Common myeloid progenitor, CD34-positive (primary cell): ENCODE data around the gene PTBP1. TPM values are rescaled to one million over a fixed set of nuclear protein-coding genes. Genes with fewer than 3 reads are reported as not detected.

Experiments used
- CTCF ChIA-PET: fragments of 350-600 bp; sonication (Branson Sonifier 250); formaldehyde crosslinking; loops from one replicate; lab custom pipeline; 2021; ENCODE audit warnings: antibody characterized with exemption; lab: Charles Lee
- POLR2A ChIA-PET: fragments of 350-600 bp; sonication (Branson Sonifier 250); formaldehyde crosslinking; loops from one replicate; lab custom pipeline; 2021; ENCODE audit warnings: antibody characterized with exemption; lab: Charles Lee
- DNase-seq, 3 donors: peaks; one replicate each; pipeline versions ENCODE4 v3.0.0 to v3.0.0-alpha.2; 2013
- H3K27ac ChIP-seq, 2 experiments: 1 replicate in 1 of 2; 2 replicates in 1 of 2; pipeline ENCODE4 v1.7.0; 2013; ENCODE audit warnings: inconsistent platforms in 2 of 2, low read length in 2 of 2, mild to moderate bottlenecking in 2 of 2, low read depth in 1 of 2, moderate library complexity in 1 of 2; ENCODE audit not compliant: severe bottlenecking in 2 of 2, insufficient read depth in 1 of 2, poor library complexity in 1 of 2
- H3K27me3 ChIP-seq, 5 experiments: replicated peaks in 2 of 5; 1 replicate in 3 of 5; 2 replicates in 2 of 5; pipeline versions ENCODE4 v1.6.1 to v1.7.0; 2013; ENCODE audit warnings: low read length in 4 of 5, mild to moderate bottlenecking in 2 of 5, moderate library complexity in 2 of 5, inconsistent platforms in 1 of 5; ENCODE audit not compliant: insufficient read depth in 5 of 5, control insufficient read depth in 4 of 5
- H3K36me3 ChIP-seq, 4 experiments: 1 replicate in 2 of 4; 2 replicates in 2 of 4; pipeline versions ENCODE4 v1.6.1 to v1.7.0; 2013; ENCODE audit warnings: low read length in 3 of 4, control low read depth in 1 of 4, mild to moderate bottlenecking in 1 of 4; ENCODE audit not compliant: control insufficient read depth in 4 of 4, insufficient read depth in 4 of 4
- H3K4me1 ChIP-seq, 4 experiments: 1 replicate in 3 of 4; 2 replicates in 1 of 4; pipeline versions ENCODE4 v1.6.1 to v1.7.1; 2013; ENCODE audit warnings: low read length in 3 of 4, mild to moderate bottlenecking in 3 of 4, control low read depth in 1 of 4, inconsistent platforms in 1 of 4, moderate library complexity in 1 of 4; ENCODE audit not compliant: control insufficient read depth in 4 of 4, insufficient read depth in 4 of 4; ENCODE audit errors: control extremely low read depth in 1 of 4
- H3K4me3 ChIP-seq, 7 experiments: 1 replicate in 4 of 7; 2 replicates in 3 of 7; pipeline versions ENCODE4 v1.5.1 to v1.7.0; 2013; ENCODE audit warnings: mild to moderate bottlenecking in 7 of 7, low read length in 6 of 7, moderate library complexity in 6 of 7, inconsistent platforms in 2 of 7, low read depth in 2 of 7, control low read depth in 1 of 7; ENCODE audit not compliant: insufficient read depth in 4 of 7, control insufficient read depth in 1 of 7; ENCODE audit errors: extremely low read depth in 1 of 7
- H3K9me3 ChIP-seq, 5 experiments: 1 replicate in 4 of 5; 2 replicates in 1 of 5; pipeline versions ENCODE4 v1.6.1 to v1.7.1; 2013; ENCODE audit warnings: low read length in 4 of 5, mild to moderate bottlenecking in 2 of 5, inconsistent platforms in 1 of 5, low read depth in 1 of 5, moderate library complexity in 1 of 5; ENCODE audit not compliant: control insufficient read depth in 4 of 5, insufficient read depth in 2 of 5; ENCODE audit errors: control extremely low read depth in 1 of 5
- WGBS: methylation state at CpG from one replicate; pipeline ENCODE4 v1.1.5; 2013; ENCODE audit not compliant: insufficient coverage; 5-methylcytosine and 5-hydroxymethylcytosine counted together
- polyA plus RNA-seq: library from polyadenylated mRNA; unstranded; fragments of 120-200 nt; gene quantifications from one replicate; pipeline ENCODE4 v1.2.1, GENCODE V29; 2013

The PTBP1 gene
- polyA plus RNA-seq, result 125 TPM

DNA sequence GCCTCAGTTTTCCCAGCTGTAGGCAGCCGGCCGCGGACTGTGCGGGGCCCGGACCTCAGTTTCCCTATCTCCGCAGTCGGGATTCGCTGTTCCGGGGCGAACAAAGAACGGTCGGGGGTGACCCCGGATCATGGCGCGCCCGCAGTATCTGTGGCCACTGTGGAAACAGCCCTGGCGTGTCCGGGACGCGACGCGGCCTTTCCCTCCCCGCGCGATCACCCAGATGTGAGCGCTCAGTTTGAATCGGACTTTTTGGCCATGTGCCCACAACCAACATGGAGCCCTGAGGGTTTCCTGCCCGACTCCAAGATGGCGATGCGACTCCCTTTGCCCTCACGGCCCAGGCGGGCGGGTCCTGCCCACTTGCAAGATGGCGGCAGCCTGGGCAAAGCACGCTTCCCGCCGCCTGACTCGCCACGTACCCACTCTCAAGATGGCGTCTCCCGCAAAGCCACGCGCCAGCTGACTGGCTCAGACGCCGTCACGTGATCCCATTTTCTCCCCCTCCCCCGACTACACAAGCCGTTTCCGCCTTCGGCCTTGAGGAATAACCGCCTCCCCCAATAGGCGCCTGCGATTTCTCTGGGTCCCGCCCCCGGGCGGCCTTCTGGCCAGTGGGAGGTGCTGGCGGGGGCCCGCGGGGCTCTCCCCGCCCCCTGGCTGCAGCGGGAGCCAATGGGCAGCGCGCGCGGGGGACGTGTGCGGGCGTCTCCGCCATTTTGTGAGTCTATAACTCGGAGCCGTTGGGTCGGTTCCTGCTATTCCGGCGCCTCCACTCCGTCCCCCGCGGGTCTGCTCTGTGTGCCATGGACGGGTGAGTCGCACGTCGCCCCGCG lies at the start of gene PTBP1:
Gene PTBP1 (plus strand): TSS at position 761 of the 836 bp plus-strand sequence. CDS start 46 bp downstream, at position 807.
- WGBS, result 1% methylated on average over 68 of the region's 83 CpGs
- Histone ChIP-seq H3K27me3 (no peaks in the 10 kb centered on the region), H3K9me3 (no peaks in the 10 kb centered on the region), H3K4me3 (peak within 1 kb of the TSS; percentile 67 to 97 (median 86)), H3K36me3 (peaks cover 0 to 37% (median 11%) of the 10 kb centered on the region in 4 experiments), H3K27ac (peak within 1 kb of the TSS; percentile 77 to 88), H3K4me1 (peaks cover 0 to 47% (median 42%) of the 10 kb centered on the region in 4 experiments)
- DNase-seq, result peak; percentile 100
- ChIA-PET POLR2A (interaction anchor here (1.2 kb wide), 1 partner anchor 21 kb away, joined by 4 read pairs; no protein-coding TSS in a partner anchor), CTCF (interaction anchor here (1.1 kb wide), 1 partner anchor 13 kb away, joined by 5 read pairs; no protein-coding TSS in a partner anchor)

DNA sequence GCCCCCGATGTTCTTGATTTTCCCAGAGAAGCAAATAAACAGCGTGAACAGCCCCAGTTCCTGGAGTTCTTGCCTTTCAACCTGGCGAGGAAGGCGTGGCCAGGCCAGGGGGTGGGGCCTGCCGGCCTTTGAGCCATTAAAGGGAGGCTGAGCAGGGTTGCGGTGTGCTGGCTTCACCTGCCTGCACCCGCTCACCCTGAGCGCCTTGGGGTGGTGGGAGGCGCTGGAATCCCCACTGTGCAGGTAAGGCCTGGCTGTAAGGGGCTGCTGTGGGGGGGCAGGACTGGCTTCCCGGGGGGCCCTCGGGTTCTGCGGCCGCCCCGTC lies 49.0 kb upstream of the PTBP1 start:
- H3K9me3 ChIP-seq, result peaks cover 0 to 13% (median 6%) of the 10 kb centered on the region in 5 experiments
- POLR2A ChIA-PET, result no interaction called here
- H3K27ac ChIP-seq, result no peak overlapping the region
- H3K4me3 ChIP-seq, result no peak overlapping the region
- no peaks in the 10 kb centered on the region for H3K27me3 ChIP-seq
- no peak for DNase-seq
- peaks cover 0 to 8% (median 0%) of the 10 kb centered on the region in 4 experiments for H3K36me3 ChIP-seq
- CTCF ChIA-PET, result no interaction called here
- no peaks in the 10 kb centered on the region for H3K4me1 ChIP-seq
- WGBS, result 100% methylated on average over 9 of the region's 14 CpGs

DNA sequence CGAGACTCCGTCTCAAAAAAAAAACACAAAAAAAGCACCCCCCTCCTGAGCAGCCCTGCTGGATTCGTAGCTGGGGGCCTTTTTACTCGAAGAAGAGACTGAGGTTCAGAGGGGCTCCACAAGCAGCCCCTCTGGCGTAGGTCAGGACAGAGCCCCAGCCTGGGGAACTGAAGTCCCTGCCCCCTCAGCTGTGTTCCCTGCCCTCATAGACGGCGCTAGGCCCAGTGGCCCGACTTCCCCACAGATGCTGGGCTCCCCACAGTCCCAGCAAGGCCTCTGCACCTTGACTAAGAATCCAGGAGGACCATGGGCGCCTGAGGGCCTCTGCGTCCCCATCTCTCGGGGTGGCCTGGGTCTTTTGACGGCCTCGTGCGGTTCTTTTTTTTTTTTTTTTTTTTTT lies 47.4 kb upstream of the PTBP1 start:
- WGBS, result 87% methylated on average over 6 of the region's 14 CpGs
- H3K36me3 ChIP-seq, result peaks cover 0 to 8% (median 0%) of the 10 kb centered on the region in 4 experiments
- no peak overlapping the region for H3K4me3 ChIP-seq
- POLR2A ChIA-PET, result no interaction called here
- no peaks in the 10 kb centered on the region for H3K4me1 ChIP-seq
- CTCF ChIA-PET, result no interaction called here
- no peak overlapping the region for H3K27ac ChIP-seq
- DNase-seq, result no peak
- no peaks in the 10 kb centered on the region for H3K27me3 ChIP-seq
- peaks cover 0 to 12% (median 6%) of the 10 kb centered on the region in 5 experiments for H3K9me3 ChIP-seq

DNA sequence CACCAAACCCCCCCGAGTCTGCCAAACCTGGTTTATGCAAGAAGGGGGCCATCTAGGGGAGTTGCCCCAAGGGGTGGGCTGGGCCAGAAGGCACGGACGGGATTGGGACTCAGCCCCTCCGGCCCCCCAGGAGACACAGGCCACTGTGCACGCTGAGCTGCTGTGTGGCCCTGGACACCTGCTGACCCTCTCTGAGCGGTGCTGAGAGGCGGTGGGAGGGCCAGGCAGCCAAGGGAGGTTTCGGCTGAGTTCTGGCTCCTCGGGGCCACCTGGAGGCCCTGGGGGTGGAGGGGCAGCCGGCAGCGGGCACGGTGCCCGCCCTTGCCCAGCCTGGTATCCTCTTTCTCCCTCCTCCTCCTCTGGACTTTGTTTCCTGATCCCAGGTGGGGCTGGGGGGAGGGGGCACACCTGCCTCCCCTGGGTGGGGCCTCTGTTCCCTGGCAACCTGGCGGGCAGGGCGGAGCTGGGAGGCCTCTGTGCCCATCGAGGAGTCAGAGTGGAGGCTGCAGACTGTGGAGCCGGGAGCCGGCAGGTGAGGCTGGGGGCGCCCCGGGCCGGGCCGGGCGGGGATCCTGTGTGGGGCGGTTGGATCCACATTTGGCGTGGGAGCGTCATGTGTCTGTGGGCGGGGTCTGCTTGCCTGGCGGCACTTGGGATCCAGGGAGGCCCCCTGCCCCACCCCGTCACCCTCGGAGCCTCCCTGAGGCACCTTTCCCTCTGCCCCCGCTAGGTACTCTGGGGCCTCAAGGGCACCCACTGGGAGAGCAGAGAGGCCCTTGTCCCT lies 46.4 kb upstream of the PTBP1 start, which contains the start of gene MISP:
Gene MISP (plus strand): TSS at position 473 of the 784 bp plus-strand sequence. CDS start 5,835 bp downstream, outside the sequence.
- WGBS, result 83% methylated on average over 28 of the region's 31 CpGs

DNA sequence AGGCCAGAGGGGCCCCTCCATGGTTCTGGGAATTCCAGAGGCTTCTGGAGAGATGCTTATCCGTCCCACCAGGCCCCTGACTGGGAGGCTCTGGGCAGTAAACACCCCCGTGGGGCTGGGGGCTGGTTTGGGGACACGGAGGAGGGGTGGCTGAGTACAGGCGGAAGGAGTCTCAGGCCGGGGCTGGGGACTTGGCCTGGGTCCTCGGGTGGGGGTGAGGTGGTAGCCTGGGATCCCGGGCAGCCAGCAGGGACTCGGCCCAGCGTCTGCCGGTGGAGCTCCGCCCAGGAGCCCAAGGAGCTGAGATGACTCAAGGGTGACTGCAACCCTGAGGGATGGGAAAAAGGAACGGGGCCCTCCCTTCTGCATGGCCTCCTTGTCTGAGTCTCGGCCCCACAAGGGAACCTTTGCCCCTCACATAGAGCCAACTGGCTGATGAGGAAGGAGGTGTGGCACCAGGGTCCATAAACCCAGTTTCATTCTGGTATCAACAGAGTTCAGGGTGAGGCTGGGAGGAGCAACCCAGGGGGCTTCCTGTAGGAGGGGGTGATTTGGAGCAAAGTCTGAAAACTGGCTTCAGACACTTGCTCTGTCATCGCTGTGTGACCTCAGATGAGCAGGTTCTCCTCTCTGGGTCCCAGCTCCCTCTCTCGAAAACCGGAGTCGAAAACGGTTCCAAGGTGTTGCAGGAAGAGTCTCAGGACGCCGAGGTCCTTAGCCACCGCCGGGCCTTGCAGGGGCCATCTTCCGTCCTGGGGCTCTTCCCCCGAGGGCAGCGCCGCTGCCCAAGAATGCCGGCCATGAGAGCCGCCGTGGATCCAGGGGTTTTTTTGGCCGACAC lies 45.5 kb upstream of the PTBP1 start:
- DNase-seq, result no peak
- WGBS, result 80% methylated on average over 25 of the region's 30 CpGs
- ChIA-PET POLR2A (no interaction called here), CTCF (interaction anchor here (0.9 to 1.6 kb wide), 3 partner anchors 10 to 18 kb away, joined by 4 to 5 read pairs (median 5); no protein-coding TSS in a partner anchor)
- no peaks in the 10 kb centered on the region for H3K4me1 ChIP-seq
- peaks cover 1 to 8% (median 6%) of the 10 kb centered on the region in 5 experiments for H3K9me3 ChIP-seq
- H3K27ac ChIP-seq, result no peak overlapping the region
- peaks cover 0 to 2% (median 0%) of the 10 kb centered on the region in 4 experiments for H3K36me3 ChIP-seq
- H3K27me3 ChIP-seq, result no peaks in the 10 kb centered on the region
- no peak overlapping the region for H3K4me3 ChIP-seq

More for the DNA sequence above, 46.4 kb upstream of the PTBP1 start, which contains the start of gene MISP:
- POLR2A ChIA-PET, result no interaction called here
- no peaks in the 10 kb centered on the region for H3K4me1 ChIP-seq
- CTCF ChIA-PET, result no interaction called here
- no peak within 1 kb of the TSS for H3K27ac ChIP-seq
- no peak within 1 kb of the TSS for H3K4me3 ChIP-seq
- no peaks in the 10 kb centered on the region for H3K27me3 ChIP-seq
- no peak for DNase-seq
- peaks cover 0 to 11% (median 6%) of the 10 kb centered on the region in 5 experiments for H3K9me3 ChIP-seq
- H3K36me3 ChIP-seq, result peaks cover 0 to 8% (median 0%) of the 10 kb centered on the region in 4 experiments
